ENCODE measurements around the gene PRPS1. TPM values are rescaled to one million over a fixed set of nuclear protein-coding genes. Genes with fewer than 3 reads are reported as not detected.

PRPS1 gene
- total and polyA plus RNA-seq, 7 donors, result 9.6 to 35.8 (median 18.8) TPM

DNA sequence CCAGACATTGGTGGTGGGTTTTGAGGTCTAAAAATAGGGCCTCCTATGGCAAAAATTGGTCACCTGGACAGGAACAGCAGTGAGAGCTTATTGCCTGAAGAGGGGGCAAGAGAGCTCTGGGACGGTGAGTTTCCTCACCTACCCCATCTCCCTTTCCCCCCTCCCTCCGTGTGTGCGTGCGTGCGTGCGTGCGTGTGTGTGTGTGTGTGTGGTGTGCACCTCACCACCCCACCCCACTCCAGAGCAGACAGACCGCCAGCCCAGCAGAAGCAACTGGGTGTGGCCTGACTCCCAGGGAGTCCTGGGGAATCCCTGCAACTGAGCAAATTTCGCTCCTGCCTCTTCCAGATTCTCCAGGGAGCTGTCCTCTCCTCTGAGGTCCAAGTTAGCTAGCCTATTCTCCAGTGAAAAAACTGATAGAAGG lies 44.7 kb downstream of the PRPS1 start:
- H3K4me3 ChIP-seq, result peak overlapping the region in 1 of 4 donors; percentile 4

DNA sequence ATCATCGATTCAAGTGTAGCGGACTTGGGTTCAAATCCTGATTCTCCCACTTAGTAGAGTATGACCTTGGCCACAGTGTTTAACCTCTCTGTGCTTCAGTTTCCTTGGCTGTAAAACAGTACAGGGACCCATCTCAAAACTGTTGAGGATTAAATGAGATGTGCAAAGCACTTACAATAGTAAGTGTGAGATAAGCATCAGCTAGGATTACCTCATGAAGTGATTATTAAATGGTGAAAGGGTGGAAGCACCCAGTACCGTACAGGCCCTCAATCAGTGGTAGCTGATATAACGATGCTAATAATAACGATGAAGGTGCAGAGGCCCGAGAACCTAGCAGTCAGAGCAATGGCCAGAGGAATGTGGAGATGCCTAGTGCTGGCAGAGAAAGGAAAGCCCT lies 45.1 kb downstream of the PRPS1 start:
- Histone ChIP-seq H3K4me1 (peaks cover 0 to 29% (median 7%) of the 10 kb centered on the region in 4 donors), H3K9me3 (no peaks in the 10 kb centered on the region), H3K27me3 (no peaks in the 10 kb centered on the region), H3K36me3 (no peaks in the 10 kb centered on the region), H3K27ac (peak overlapping the region; percentile 85 to 91 (median 86)), H3K4me3 (peak overlapping the region in 1 of 4 donors; percentile 4)
- TF ChIP-seq EP300 (IDR thresholded peaks at IDR 0.05) (no peak), POLR2A (IDR thresholded peaks at IDR 0.05) (no peak), POLR2AphosphoS5 (IDR thresholded peaks at IDR 0.05) (no peak)
- TF ChIP-seq, protein P1, sequence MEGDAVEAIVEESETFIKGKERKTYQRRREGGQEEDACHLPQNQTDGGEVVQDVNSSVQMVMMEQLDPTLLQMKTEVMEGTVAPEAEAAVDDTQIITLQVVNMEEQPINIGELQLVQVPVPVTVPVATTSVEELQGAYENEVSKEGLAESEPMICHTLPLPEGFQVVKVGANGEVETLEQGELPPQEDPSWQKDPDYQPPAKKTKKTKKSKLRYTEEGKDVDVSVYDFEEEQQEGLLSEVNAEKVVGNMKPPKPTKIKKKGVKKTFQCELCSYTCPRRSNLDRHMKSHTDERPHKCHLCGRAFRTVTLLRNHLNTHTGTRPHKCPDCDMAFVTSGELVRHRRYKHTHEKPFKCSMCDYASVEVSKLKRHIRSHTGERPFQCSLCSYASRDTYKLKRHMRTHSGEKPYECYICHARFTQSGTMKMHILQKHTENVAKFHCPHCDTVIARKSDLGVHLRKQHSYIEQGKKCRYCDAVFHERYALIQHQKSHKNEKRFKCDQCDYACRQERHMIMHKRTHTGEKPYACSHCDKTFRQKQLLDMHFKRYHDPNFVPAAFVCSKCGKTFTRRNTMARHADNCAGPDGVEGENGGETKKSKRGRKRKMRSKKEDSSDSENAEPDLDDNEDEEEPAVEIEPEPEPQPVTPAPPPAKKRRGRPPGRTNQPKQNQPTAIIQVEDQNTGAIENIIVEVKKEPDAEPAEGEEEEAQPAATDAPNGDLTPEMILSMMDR (IDR thresholded peaks at IDR 0.05), result no peak
- no peak for DNase-seq
- WGBS, 2 donors, result 63 to 69% methylated on average over 6 of the region's 6 CpGs
- intact Hi-C loops (cut with DNase I), result loop anchor here (1.0 to 5.0 kb wide), 2 partner anchors 104 to 154 kb away; partner anchors contain the start of genes MID2 and NCBP2L

More for the DNA sequence above, 44.7 kb downstream of the PRPS1 start:
- intact Hi-C loops (cut with DNase I), result loop anchor here (1.0 to 5.0 kb wide), 2 partner anchors 104 to 154 kb away; partner anchors contain the start of genes MID2 and NCBP2L
- DNase-seq, result peak; percentile 93
- Histone ChIP-seq H3K27me3 (no peaks in the 10 kb centered on the region), H3K4me1 (peaks cover 0 to 28% (median 7%) of the 10 kb centered on the region in 4 donors), H3K9me3 (no peaks in the 10 kb centered on the region), H3K27ac (peak overlapping the region; percentile 85 to 91 (median 86)), H3K36me3 (no peaks in the 10 kb centered on the region)
- TF ChIP-seq POLR2AphosphoS5 (IDR thresholded peaks at IDR 0.05) (peak; percentile 51 to 79 (median 58)), POLR2A (IDR thresholded peaks at IDR 0.05) (no peak), EP300 (IDR thresholded peaks at IDR 0.05) (peak in 2 of 4 donors; percentile 30 to 51)
- TF ChIP-seq, protein P1 (IDR thresholded peaks at IDR 0.05), result peak; percentile 52 to 65 (median 60)
- WGBS, 2 donors, result 1 to 9% methylated on average over 4 to 9 of the region's 9 CpGs

DNA sequence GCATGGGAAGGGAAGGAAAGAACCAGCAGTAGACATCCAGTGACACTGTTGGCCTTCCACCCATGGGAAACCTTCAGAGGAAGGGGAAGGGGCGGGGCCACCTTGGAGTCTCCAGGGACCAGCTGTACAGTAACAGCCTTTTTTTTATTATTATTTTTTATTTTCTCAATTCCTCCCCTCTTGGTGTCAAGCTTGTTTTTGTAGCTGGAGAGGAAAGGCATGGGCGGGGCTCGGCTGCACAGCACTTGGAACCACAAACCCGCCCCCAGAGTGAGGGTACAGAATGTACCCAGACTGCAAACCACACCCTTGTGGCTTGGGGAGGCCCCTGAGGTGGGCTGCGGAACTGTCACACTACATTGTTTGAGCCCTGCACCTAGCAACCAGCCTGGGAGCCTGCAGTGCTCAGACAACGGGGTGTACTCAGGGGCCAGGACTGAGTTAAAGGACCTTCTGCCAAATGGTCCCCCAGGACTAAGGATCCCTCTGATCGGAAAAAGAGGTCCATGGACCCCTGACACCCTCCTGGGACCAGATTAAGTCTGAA lies 45.7 kb downstream of the PRPS1 start:
- no peaks in the 10 kb centered on the region for H3K9me3 ChIP-seq
- intact Hi-C loops (cut with DNase I), result loop anchor here (1.0 to 5.0 kb wide), 3 partner anchors 45 to 153 kb away; partner anchors contain the start of genes MID2 and NCBP2L
- H3K4me1 ChIP-seq, result peaks cover 0 to 29% (median 7%) of the 10 kb centered on the region in 4 donors
- H3K36me3 ChIP-seq, result no peaks in the 10 kb centered on the region
- peak overlapping the region in 2 of 4 donors; percentile 8 to 19 for H3K4me3 ChIP-seq
- peak in 3 of 4 donors; percentile 58 to 87 (median 77) for TF ChIP-seq EP300 (IDR thresholded peaks at IDR 0.05)
- no peak for TF ChIP-seq POLR2A (IDR thresholded peaks at IDR 0.05)
- TF ChIP-seq, protein P1 (IDR thresholded peaks at IDR 0.05), result no peak
- peak; percentile 32 to 61 (median 46) for TF ChIP-seq POLR2AphosphoS5 (IDR thresholded peaks at IDR 0.05)
- H3K27me3 ChIP-seq, result peaks cover 0 to 4% (median 0%) of the 10 kb centered on the region in 3 donors
- peak; percentile 93 for DNase-seq
- WGBS, 2 donors, result 7 to 13% methylated on average over 7 of the region's 7 CpGs
- peak overlapping the region; percentile 85 to 91 (median 86) for H3K27ac ChIP-seq

DNA sequence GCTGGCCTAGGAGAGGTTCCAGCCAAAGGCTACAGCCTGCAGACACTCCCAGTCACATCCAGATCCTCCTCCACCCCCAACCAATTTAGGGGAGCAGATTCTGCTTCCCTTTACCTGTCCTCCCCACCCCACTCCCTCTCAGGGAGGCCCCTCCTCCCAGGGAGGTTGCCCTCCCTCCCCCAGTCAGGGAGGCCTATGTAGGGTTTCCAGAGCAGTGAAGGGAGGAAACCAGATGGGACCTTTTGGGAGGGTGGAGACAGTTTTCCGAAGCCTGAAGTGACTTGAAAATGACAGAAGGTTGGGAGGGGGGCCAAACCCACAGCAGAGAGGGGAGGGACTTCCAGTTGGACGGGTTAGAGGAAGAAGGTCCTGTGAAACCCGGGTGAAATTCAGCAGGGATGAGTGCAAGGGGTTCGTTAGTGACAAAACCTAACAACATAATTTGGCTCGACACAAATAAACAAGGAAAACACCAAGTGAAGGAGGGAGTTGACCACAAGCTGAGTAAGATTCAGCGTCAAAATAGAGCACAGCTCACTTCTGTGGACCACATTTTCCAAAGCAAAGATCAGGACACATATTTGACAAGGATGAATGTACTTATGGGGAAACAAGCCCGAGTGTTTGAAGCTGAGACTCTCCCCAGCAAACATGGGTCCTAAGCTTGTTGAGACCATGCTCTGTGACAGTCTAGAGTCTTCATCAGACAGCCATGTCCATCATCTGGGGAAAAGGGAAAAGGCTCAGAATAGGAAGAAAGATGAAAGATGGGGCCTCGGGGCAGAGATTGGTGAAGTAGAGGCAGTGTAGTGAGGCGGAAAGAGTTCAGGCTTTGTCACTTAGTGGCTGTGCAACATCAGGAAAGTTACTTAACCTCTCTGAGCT lies 46.4 kb downstream of the PRPS1 start:
- TF ChIP-seq, protein P1 (IDR thresholded peaks at IDR 0.05), result no peak
- TF ChIP-seq EP300 (IDR thresholded peaks at IDR 0.05), result no peak
- peak in 3 of 4 donors; percentile 60 to 71 (median 68) for TF ChIP-seq POLR2AphosphoS5 (IDR thresholded peaks at IDR 0.05)
- TF ChIP-seq POLR2A (IDR thresholded peaks at IDR 0.05), result peak in 1 of 2 donors; percentile 15
- WGBS, 2 donors, result 26 to 32% methylated on average over 9 of the region's 9 CpGs
- intact Hi-C loops (cut with DNase I), result loop anchor here (2.0 to 5.0 kb wide), 2 partner anchors 44 to 153 kb away; partner anchors contain the start of gene MID2
- H3K27ac ChIP-seq, result peak overlapping the region; percentile 85 to 91 (median 86)
- peak overlapping the region; percentile 40 to 53 (median 52) for H3K4me3 ChIP-seq
- peak; percentile 95 for DNase-seq
- no peaks in the 10 kb centered on the region for H3K9me3 ChIP-seq
- H3K4me1 ChIP-seq, result peaks cover 0 to 29% (median 7%) of the 10 kb centered on the region in 4 donors
- no peaks in the 10 kb centered on the region for H3K36me3 ChIP-seq
- peaks cover 0 to 4% (median 0%) of the 10 kb centered on the region in 3 donors for H3K27me3 ChIP-seq

Measured in sigmoid colon (tissue), 7 donors.